ENCODE measurements around the gene ILF3. TPM values are rescaled to one million over a fixed set of nuclear protein-coding genes. Genes with fewer than 3 reads are reported as not detected.
A peak's percentile ranks its signal among the peaks of the same experiment; 100 is the strongest.

The ILF3 gene
- total and polyA plus RNA-seq, 2 experiments from 2014 or later: 573 to 616 TPM

GRCh38 chr19:10661946-10662345 is 7.8 kb downstream of the ILF3 start:
- H2AFZ ChIP-seq: no peak overlapping the region
- peaks cover 70% of the 10 kb centered on the region for H3K36me3 ChIP-seq (ENCODE audit: insufficient read depth)
- peaks cover 75% of the 10 kb centered on the region for H3K36me3 Mint-ChIP-seq (ENCODE audit: low read depth)
- H3K79me2 ChIP-seq (replicated peaks; ENCODE audit: insufficient read depth): peaks cover 100% of the 10 kb centered on the region
- ATAC-seq: no peak
- H3K4me2 ChIP-seq: peak overlapping the region; percentile 41
- no peak overlapping the region; the same call in 1 of the 2 replicates for H3K4me3 ChIP-seq
- no peaks in the 10 kb centered on the region for H3K27me3 ChIP-seq (ENCODE audit: insufficient read depth)
- peaks cover 38% of the 10 kb centered on the region for H3F3A ChIP-seq (replicated peaks; ENCODE audit: low read depth)
- no peak overlapping the region for H3K27ac Mint-ChIP-seq
- TF ChIP-seq POLR2AphosphoS5 (IDR thresholded peaks at IDR 0.05; ENCODE audit: low read depth): no peak
- TF ChIP-seq ZNF114 (CRISPR knock-in tag; IDR thresholded peaks at IDR 0.05): no peak
- no peak for TF ChIP-seq ZNF331 (CRISPR knock-in tag; IDR thresholded peaks at IDR 0.05; ENCODE audit: low read depth)
- no peak for TF ChIP-seq REST (IDR thresholded peaks at IDR 0.05; ENCODE audit: unreplicated experiment)
- TF ChIP-seq ETS1 (IDR thresholded peaks at IDR 0.05): no peak
- no peak for TF ChIP-seq EZH2 (IDR thresholded peaks at IDR 0.05; ENCODE audit: low read depth, unreplicated experiment)
- TF ChIP-seq EZH2phosphoT487 (IDR thresholded peaks at IDR 0.05; ENCODE audit: unreplicated experiment): no peak
- no peak for TF ChIP-seq CREB1 (CRISPR knock-in tag; IDR thresholded peaks at IDR 0.05; ENCODE audit: low read depth)
- H3K4me1 Mint-ChIP-seq: peaks cover 34% of the 10 kb centered on the region
- peaks cover 50% of the 10 kb centered on the region for H3K4me1 ChIP-seq (ENCODE audit: insufficient read depth)
- no peak for DNase-seq (ENCODE audit: low spot score)
- H3K27me3 Mint-ChIP-seq (ENCODE audit: insufficient read depth, low read depth, poor library complexity): peaks cover 27% of the 10 kb centered on the region
- no peaks in the 10 kb centered on the region for H3K9me2 ChIP-seq (ENCODE audit: insufficient read depth)
- peaks cover 96% of the 10 kb centered on the region for H4K20me1 ChIP-seq (replicated peaks; ENCODE audit: insufficient read depth)
- H3K4me3 Mint-ChIP-seq: no peak overlapping the region
- H3K27ac ChIP-seq (ENCODE audit: low read depth): peak overlapping the region; percentile 78
- no peaks in the 10 kb centered on the region for H3K9me3 Mint-ChIP-seq

- Mint-ChIP-seq H3K4me1 (peaks cover 29% of the 10 kb centered on the region), H3K27ac (no peak overlapping the region; the same call in 1 of the 2 replicates), H3K4me3 (peak overlapping the region; percentile 25; the same call in 1 of the 3 replicates), H3K36me3 (ENCODE audit: low read depth) (peaks cover 76% of the 10 kb centered on the region), H3K9me3 (no peaks in the 10 kb centered on the region), H3K27me3 (ENCODE audit: insufficient read depth, low read depth, poor library complexity) (peaks cover 27% of the 10 kb centered on the region)
- DNase-seq (ENCODE audit: low spot score): no peak
- peaks cover 96% of the 10 kb centered on the region for H4K20me1 ChIP-seq (replicated peaks; ENCODE audit: insufficient read depth)
- H3K4me3 ChIP-seq: no peak overlapping the region; the same call in 1 of the 2 replicates
- H3K9me2 ChIP-seq (ENCODE audit: insufficient read depth): no peaks in the 10 kb centered on the region
- H3K79me2 ChIP-seq (replicated peaks; ENCODE audit: insufficient read depth): peaks cover 100% of the 10 kb centered on the region
- ATAC-seq: no peak; the same call in 2 of the 3 replicates
- H3K27ac ChIP-seq (ENCODE audit: low read depth): peak overlapping the region; percentile 78
- no peaks in the 10 kb centered on the region for H3K27me3 ChIP-seq (ENCODE audit: insufficient read depth)
- peaks cover 67% of the 10 kb centered on the region for H3K36me3 ChIP-seq (ENCODE audit: insufficient read depth)
- peaks cover 44% of the 10 kb centered on the region for H3K4me1 ChIP-seq (ENCODE audit: insufficient read depth)
- peaks cover 40% of the 10 kb centered on the region for H3F3A ChIP-seq (replicated peaks; ENCODE audit: low read depth)
- H3K4me2 ChIP-seq: peak overlapping the region; percentile 41
- no peak overlapping the region for H2AFZ ChIP-seq
- no peak for TF ChIP-seq REST (IDR thresholded peaks at IDR 0.05; ENCODE audit: unreplicated experiment)
Observed at GRCh38 chr19:10662384-10663251, 8.5 kb downstream of the ILF3 start.
